HG03159 (cell line): ENCODE results near the gene ANKRD10.
"Not testable (repeated sequence)": the region's sequence is repeated elsewhere in the genome, so short reads cannot be mapped to it uniquely, and the experiment has no call there.

ENCODE experiments used
- ATAC-seq: cut with Tn5 transposase; IDR thresholded peaks from one replicate; pipeline ENCODE4 v1.9.1; 2021; ENCODE audit warnings: mild to moderate bottlenecking, moderate library complexity; ENCODE audit not compliant: unreplicated experiment

ANKRD10 gene

GRCh38 chr13:110869805-110870706 is 44.8 kb downstream of the ANKRD10 start:
- no peak for ATAC-seq

GRCh38 chr13:110869231-110869804 is 45.6 kb downstream of the ANKRD10 start:
- no peak for ATAC-seq

- ATAC-seq: no peak
Measured at GRCh38 chr13:110868720-110869119, 46.1 kb downstream of the ANKRD10 start.

- ATAC-seq: no peak
Measured at GRCh38 chr13:110867380-110867779, 47.5 kb downstream of the ANKRD10 start.

GRCh38 chr13:110866491-110867170 is 48.2 kb downstream of the ANKRD10 start:
- no peak for ATAC-seq

GRCh38 chr13:110863685-110864084 is 51.2 kb downstream of the ANKRD10 start:
- ATAC-seq: no peak

- ATAC-seq: no peak
Measured at GRCh38 chr13:110860983-110861382, 53.9 kb downstream of the ANKRD10 start.

- no peak for ATAC-seq
Measured at GRCh38 chr13:110856942-110857835, 57.7 kb downstream of the ANKRD10 start.

- ATAC-seq: no peak
Measured at GRCh38 chr13:110855363-110855762, 59.5 kb downstream of the ANKRD10 start.

GRCh38 chr13:110854866-110855265 is 60.0 kb downstream of the ANKRD10 start:
- no peak for ATAC-seq

- no peak for ATAC-seq
Measured at GRCh38 chr13:110853235-110853721, 61.6 kb downstream of the ANKRD10 start.

GRCh38 chr13:110850840-110851239 is 64.0 kb downstream of the ANKRD10 start:
- no peak for ATAC-seq

- no peak for ATAC-seq
Measured at GRCh38 chr13:110850006-110850405, 64.9 kb downstream of the ANKRD10 start.

GRCh38 chr13:110845520-110845919 is 69.3 kb downstream of the ANKRD10 start:
- ATAC-seq: no peak

- ATAC-seq: no peak
Measured at GRCh38 chr13:110841846-110842245, 73.0 kb downstream of the ANKRD10 start.

- no peak for ATAC-seq
Measured at GRCh38 chr13:110841406-110841805, 73.5 kb downstream of the ANKRD10 start.

GRCh38 chr13:110838867-110839538 is 75.9 kb downstream of the ANKRD10 start:
- ATAC-seq: no peak

GRCh38 chr13:110838116-110838515 is 76.8 kb downstream of the ANKRD10 start:
- ATAC-seq: no peak

GRCh38 chr13:110837397-110838061 is 77.3 kb downstream of the ANKRD10 start:
- ATAC-seq: not testable (repeated sequence)

GRCh38 chr13:110836605-110836903 is 78.3 kb downstream of the ANKRD10 start:
- no peak for ATAC-seq
